GM18951 (cell line): ENCODE results near the gene CHRNB1.

ENCODE experiments used
- POLR2A ChIP-seq: IDR thresholded peaks from 4 replicates; pipeline ENCODE4 v1.6.1; 2011; ENCODE audit warnings: mild to moderate bottlenecking; ENCODE audit not compliant: insufficient read length, insufficient read depth; ENCODE audit errors: extremely low read depth
- in situ Hi-C: fragments of 300-500 bp; cut with MboI; formaldehyde crosslinking; loops from one replicate; pipeline ENCODE4 v1.12.0; 2022; ENCODE audit warnings: low sequenced_read_pairs, mixed read lengths, inconsistent platforms; ENCODE audit not compliant: unreplicated experiment

The CHRNB1 gene

DNA sequence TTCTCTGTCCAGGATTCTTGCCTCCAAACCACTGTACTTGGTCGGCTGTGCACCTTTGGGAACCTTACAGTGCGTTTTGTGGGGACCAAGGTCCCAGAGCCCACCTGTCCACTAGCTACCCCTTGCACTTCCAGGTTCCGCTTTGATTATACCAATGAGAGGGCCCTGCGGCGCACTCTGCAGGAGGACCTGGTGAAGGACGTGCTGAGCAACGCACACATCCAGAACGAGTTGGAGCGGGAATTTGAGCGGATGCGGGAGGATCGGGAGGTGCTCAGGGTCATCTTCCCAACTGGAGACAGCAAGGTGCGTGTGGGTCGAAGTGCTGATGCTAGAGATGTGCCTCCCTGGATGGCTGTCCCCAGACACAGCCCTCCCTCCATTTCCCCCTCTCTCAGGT, 58.1 kb downstream of the CHRNB1 start:
- in situ Hi-C loops: no loop called here
- TF ChIP-seq POLR2A: no peak

DNA sequence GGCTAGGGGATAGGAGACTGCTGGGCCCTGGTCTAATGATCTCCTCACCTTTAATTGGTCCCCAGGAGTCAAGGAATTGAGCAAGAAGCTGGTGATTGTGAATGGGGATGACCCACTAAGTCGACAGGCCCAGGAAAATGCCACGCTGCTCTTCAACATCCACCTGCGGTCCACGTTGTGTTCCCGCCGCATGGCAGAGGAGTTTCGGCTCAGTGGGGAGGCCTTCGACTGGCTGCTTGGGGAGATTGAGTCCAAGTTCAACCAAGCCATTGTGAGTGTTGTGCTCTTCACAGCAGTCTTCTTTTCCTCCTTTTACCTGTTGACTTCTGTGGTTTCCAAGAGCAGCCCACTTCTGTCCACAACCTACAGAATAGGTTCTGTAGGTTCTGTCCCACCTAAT, 58.7 kb downstream of the CHRNB1 start:
- in situ Hi-C loops: no loop called here
- TF ChIP-seq POLR2A: no peak
